HepG2 (cell line): ENCODE results near the gene KIAA0930. TPM values are rescaled to one million over a fixed set of nuclear protein-coding genes. Genes with fewer than 3 reads are reported as not detected.
A peak's percentile ranks its signal among the peaks of the same experiment; 100 is the strongest.

Experiments
- DMAP1 ChIP-seq: IDR thresholded peaks from 2 replicates; pipeline ENCODE4 v1.6.1; 2016
- HHEX ChIP-seq: IDR thresholded peaks from 2 replicates; pipeline ENCODE4 v1.6.1; 2016; ENCODE audit warnings: control low read depth
- IRF9 ChIP-seq: sonication (generic); formaldehyde crosslinking; IDR thresholded peaks from 2 replicates; pipeline ENCODE4 v1.8.0; 2022; ENCODE audit warnings: missing genetic modification reagents, mild to moderate bottlenecking, borderline replicate concordance
- ISL2 ChIP-seq: sonication (generic); formaldehyde crosslinking; IDR thresholded peaks from 2 replicates; pipeline ENCODE4 v1.5.0; 2020; ENCODE audit warnings: missing genetic modification reagents
- KDM5B ChIP-seq: sonication (generic); formaldehyde crosslinking; IDR thresholded peaks from 2 replicates; pipeline ENCODE4 v1.4.0; 2020; ENCODE audit warnings: missing genetic modification reagents, mild to moderate bottlenecking, borderline replicate concordance
- MAFG ChIP-seq: sonication (generic); formaldehyde crosslinking; IDR thresholded peaks from 2 replicates; pipeline ENCODE4 v1.5.1; 2020; ENCODE audit warnings: mild to moderate bottlenecking, missing genetic modification reagents
- MTA1 ChIP-seq: sonication (generic); formaldehyde crosslinking; IDR thresholded peaks from 2 replicates; pipeline ENCODE4 v1.4.0; 2020; ENCODE audit warnings: missing genetic modification reagents, mild to moderate bottlenecking, borderline replicate concordance
- MTF1 ChIP-seq: sonication (generic); formaldehyde crosslinking; IDR thresholded peaks from 2 replicates; pipeline ENCODE4 v1.5.0; 2020; ENCODE audit warnings: missing genetic modification reagents
- NFATC3 ChIP-seq: sonication (generic); formaldehyde crosslinking; IDR thresholded peaks from 2 replicates; pipeline ENCODE4 v1.5.1; 2020; ENCODE audit warnings: mild to moderate bottlenecking, missing genetic modification reagents
- ONECUT2 ChIP-seq: sonication (generic); formaldehyde crosslinking; IDR thresholded peaks from 2 replicates; pipeline ENCODE4 v1.4.0; 2020; ENCODE audit warnings: missing genetic modification reagents
- PATZ1 ChIP-seq: sonication (generic); formaldehyde crosslinking; IDR thresholded peaks from 2 replicates; pipeline ENCODE4 v1.4.0; 2020; ENCODE audit warnings: missing genetic modification reagents
- PHF21A ChIP-seq: sonication (generic); formaldehyde crosslinking; IDR thresholded peaks from 2 replicates; pipeline ENCODE4 v1.5.0; 2020; ENCODE audit warnings: mild to moderate bottlenecking, missing genetic modification reagents
- POGZ ChIP-seq: sonication (generic); formaldehyde crosslinking; IDR thresholded peaks from 2 replicates; pipeline ENCODE4 v1.4.0; 2020; ENCODE audit warnings: mild to moderate bottlenecking, missing genetic modification reagents
- ZNF296 ChIP-seq: sonication (generic); formaldehyde crosslinking; conservative IDR thresholded peaks from 2 replicates; pipeline ENCODE4 v1.5.0; 2020; ENCODE audit warnings: mild to moderate bottlenecking, missing genetic modification reagents
- ZNF709 ChIP-seq: sonication (generic); formaldehyde crosslinking; IDR thresholded peaks from 2 replicates; pipeline ENCODE4 v1.5.0; 2020; ENCODE audit warnings: mild to moderate bottlenecking, missing genetic modification reagents
- polyA plus RNA-seq, 8 experiments: library from polyadenylated mRNA; depleted of rRNA in 3 of 8; stranded (reverse) in 7 of 8; unstranded in 1 of 8; fragments of >200 nt; fragmentation: Illumina TruSeq in 4 of 8; extraction: Trizol in 4 of 8; gene quantifications; 2 replicates each; pipeline versions ENCODE4 v1.2.1 to v1.2.3, GENCODE V29; 2011 to 2016; ENCODE audit warnings: low read depth in 4 of 8, missing spikeins in 1 of 8, mixed read lengths in 1 of 8; ENCODE audit not compliant: insufficient read depth in 1 of 8
- total RNA-seq, 5 experiments: library from RNA; depleted of rRNA; stranded (reverse); fragments of >200 nt; fragmentation: Illumina TruSeq; extraction: Trizol; gene quantifications; 2 replicates each; pipeline ENCODE4 v1.2.3, GENCODE V29; 2016; ENCODE audit warnings: low read depth in 1 of 5
- TF ChIP-seq, protein P1 (sequence below): sonication (generic); formaldehyde crosslinking; IDR thresholded peaks from 2 replicates; pipeline ENCODE4 v1.4.0; 2020; ENCODE audit warnings: mild to moderate bottlenecking, missing genetic modification reagents
- TF ChIP-seq, protein P2 (sequence below): sonication (generic); formaldehyde crosslinking; IDR thresholded peaks from 2 replicates; pipeline ENCODE4 v1.5.0; 2020; ENCODE audit warnings: missing genetic modification reagents
- TF ChIP-seq, protein P3 (sequence below): sonication (generic); formaldehyde crosslinking; IDR thresholded peaks from 2 replicates; pipeline ENCODE4 v1.8.1; 2023; ENCODE audit warnings: missing genetic modification reagents, mild to moderate bottlenecking, borderline replicate concordance

KIAA0930 gene
- total and polyA plus RNA-seq, 2 of the 13 experiments (the other 11 are each of a cell fraction or from before 2014, with no cell fraction given): 27.0 to 38.2 TPM

DNA sequence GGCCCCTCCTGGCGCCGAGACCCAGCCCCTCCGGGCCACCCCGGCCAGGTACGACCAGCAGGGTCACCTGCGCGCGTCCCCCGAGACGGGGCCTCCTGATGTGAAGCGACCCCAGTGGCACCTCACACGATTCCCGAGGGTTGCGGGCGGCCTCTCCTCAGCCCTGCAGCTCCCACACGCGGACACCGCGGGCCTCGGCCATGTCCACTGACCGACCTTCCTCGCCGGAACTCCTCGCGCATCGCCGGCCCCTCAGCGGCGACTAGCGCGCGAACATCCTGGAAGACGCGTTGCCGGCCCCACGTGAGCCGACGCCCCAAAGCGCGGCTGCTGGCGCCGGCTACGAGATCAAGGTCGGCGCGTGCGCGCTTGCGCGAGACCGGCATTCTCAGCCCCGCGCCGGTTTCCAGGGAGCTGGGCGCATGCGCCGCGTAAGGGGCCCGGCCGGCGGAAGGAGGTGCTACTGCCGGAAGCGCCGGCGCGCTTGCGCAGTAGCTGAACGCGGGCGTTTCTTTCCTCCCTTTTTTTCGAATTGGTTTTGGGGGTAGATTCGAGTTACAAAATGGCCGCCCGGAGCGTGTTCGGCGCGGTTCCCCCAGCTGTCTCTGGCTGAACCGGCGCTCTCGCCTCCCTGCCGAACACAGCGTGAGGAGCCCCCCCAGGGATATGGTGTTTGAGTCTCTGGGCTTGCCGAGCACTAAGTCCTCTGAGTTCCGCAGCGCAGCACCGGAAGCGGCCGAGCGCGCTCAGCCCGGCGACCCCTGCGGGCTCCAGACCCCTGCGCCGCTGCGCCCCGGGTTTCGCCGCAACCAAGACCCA, 77.0 kb downstream of the KIAA0930 start, which contains the start of gene NUP50 (continued):
- TF ChIP-seq, protein P1, sequence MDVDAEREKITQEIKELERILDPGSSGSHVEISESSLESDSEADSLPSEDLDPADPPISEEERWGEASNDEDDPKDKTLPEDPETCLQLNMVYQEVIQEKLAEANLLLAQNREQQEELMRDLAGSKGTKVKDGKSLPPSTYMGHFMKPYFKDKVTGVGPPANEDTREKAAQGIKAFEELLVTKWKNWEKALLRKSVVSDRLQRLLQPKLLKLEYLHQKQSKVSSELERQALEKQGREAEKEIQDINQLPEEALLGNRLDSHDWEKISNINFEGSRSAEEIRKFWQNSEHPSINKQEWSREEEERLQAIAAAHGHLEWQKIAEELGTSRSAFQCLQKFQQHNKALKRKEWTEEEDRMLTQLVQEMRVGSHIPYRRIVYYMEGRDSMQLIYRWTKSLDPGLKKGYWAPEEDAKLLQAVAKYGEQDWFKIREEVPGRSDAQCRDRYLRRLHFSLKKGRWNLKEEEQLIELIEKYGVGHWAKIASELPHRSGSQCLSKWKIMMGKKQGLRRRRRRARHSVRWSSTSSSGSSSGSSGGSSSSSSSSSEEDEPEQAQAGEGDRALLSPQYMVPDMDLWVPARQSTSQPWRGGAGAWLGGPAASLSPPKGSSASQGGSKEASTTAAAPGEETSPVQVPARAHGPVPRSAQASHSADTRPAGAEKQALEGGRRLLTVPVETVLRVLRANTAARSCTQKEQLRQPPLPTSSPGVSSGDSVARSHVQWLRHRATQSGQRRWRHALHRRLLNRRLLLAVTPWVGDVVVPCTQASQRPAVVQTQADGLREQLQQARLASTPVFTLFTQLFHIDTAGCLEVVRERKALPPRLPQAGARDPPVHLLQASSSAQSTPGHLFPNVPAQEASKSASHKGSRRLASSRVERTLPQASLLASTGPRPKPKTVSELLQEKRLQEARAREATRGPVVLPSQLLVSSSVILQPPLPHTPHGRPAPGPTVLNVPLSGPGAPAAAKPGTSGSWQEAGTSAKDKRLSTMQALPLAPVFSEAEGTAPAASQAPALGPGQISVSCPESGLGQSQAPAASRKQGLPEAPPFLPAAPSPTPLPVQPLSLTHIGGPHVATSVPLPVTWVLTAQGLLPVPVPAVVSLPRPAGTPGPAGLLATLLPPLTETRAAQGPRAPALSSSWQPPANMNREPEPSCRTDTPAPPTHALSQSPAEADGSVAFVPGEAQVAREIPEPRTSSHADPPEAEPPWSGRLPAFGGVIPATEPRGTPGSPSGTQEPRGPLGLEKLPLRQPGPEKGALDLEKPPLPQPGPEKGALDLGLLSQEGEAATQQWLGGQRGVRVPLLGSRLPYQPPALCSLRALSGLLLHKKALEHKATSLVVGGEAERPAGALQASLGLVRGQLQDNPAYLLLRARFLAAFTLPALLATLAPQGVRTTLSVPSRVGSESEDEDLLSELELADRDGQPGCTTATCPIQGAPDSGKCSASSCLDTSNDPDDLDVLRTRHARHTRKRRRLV: no peak; the same call in 1 of the 2 replicates
- TF ChIP-seq, protein P2, sequence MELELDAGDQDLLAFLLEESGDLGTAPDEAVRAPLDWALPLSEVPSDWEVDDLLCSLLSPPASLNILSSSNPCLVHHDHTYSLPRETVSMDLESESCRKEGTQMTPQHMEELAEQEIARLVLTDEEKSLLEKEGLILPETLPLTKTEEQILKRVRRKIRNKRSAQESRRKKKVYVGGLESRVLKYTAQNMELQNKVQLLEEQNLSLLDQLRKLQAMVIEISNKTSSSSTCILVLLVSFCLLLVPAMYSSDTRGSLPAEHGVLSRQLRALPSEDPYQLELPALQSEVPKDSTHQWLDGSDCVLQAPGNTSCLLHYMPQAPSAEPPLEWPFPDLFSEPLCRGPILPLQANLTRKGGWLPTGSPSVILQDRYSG: no peak
- TF ChIP-seq ZNF296 (CRISPR knock-in tag): 0 out of 2 replicates have a peak, but pooled peaks have one; percentile 56
- 0 out of 2 replicates have a peak, but pooled peaks have one; percentile 53 for TF ChIP-seq HHEX (CRISPR knock-in tag)
- no peak for TF ChIP-seq MAFG (CRISPR knock-in tag)
- TF ChIP-seq PATZ1 (CRISPR knock-in tag): peak; percentile 49
- TF ChIP-seq IRF9: peak; percentile 84
- TF ChIP-seq, protein P3, sequence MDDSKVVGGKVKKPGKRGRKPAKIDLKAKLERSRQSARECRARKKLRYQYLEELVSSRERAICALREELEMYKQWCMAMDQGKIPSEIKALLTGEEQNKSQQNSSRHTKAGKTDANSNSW: peak; percentile 77; the same call in 1 of the 2 replicates
- peak; percentile 32; the same call in 1 of the 2 replicates for TF ChIP-seq ONECUT2
- TF ChIP-seq ZNF709 (CRISPR knock-in tag): peak; percentile 90
- peak; percentile 62 for TF ChIP-seq PHF21A (CRISPR knock-in tag)
- TF ChIP-seq POGZ: peak; percentile 37; the same call in 1 of the 2 replicates
- TF ChIP-seq DMAP1: peak; percentile 93
- TF ChIP-seq NFATC3: peak; percentile 97
- peak; percentile 45; the same call in 1 of the 2 replicates for TF ChIP-seq MTF1 (CRISPR knock-in tag)
- peak; percentile 65 for TF ChIP-seq MTA1
- TF ChIP-seq KDM5B: peak; percentile 98
- TF ChIP-seq ISL2 (CRISPR knock-in tag): peak; percentile 75
